ENCODE measurements around the gene TRPV4.

- TF ChIP-seq, protein P1, sequence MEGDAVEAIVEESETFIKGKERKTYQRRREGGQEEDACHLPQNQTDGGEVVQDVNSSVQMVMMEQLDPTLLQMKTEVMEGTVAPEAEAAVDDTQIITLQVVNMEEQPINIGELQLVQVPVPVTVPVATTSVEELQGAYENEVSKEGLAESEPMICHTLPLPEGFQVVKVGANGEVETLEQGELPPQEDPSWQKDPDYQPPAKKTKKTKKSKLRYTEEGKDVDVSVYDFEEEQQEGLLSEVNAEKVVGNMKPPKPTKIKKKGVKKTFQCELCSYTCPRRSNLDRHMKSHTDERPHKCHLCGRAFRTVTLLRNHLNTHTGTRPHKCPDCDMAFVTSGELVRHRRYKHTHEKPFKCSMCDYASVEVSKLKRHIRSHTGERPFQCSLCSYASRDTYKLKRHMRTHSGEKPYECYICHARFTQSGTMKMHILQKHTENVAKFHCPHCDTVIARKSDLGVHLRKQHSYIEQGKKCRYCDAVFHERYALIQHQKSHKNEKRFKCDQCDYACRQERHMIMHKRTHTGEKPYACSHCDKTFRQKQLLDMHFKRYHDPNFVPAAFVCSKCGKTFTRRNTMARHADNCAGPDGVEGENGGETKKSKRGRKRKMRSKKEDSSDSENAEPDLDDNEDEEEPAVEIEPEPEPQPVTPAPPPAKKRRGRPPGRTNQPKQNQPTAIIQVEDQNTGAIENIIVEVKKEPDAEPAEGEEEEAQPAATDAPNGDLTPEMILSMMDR (IDR thresholded peaks at IDR 0.05), result no peak
- TF ChIP-seq POLR2AphosphoS5 (IDR thresholded peaks at IDR 0.05; ENCODE audit: low read depth, low read length), result no peak
These were observed 31.7 kb upstream of the TRPV4 start for GRCh38 chr12:109864916-109865315.

All from Panc1 (cell line).